ENCODE measurements around the gene CALN1.
"Not testable (repeated sequence)": the region's sequence is repeated elsewhere in the genome, so short reads cannot be mapped to it uniquely, and the experiment has no call there.

Gene CALN1

GRCh38 chr7:72265071-72265904 lies 146.8 kb downstream of the CALN1 start:
- no peak for DNase-seq

- DNase-seq, result no peak
These were observed 151.7 kb downstream of the CALN1 start for GRCh38 chr7:72260406-72260805.

- no peak for DNase-seq
These were observed 154.1 kb downstream of the CALN1 start for GRCh38 chr7:72258074-72258473.

GRCh38 chr7:72254455-72254854 lies 157.7 kb downstream of the CALN1 start:
- DNase-seq, result no peak

- no peak for DNase-seq
These were observed 163.0 kb downstream of the CALN1 start for GRCh38 chr7:72249106-72249505.

- DNase-seq, result no peak
These were observed 167.2 kb downstream of the CALN1 start for GRCh38 chr7:72244826-72245398.

- no peak for DNase-seq
These were observed 168.8 kb downstream of the CALN1 start for GRCh38 chr7:72243329-72243728.

GRCh38 chr7:72235351-72235750 lies 176.8 kb downstream of the CALN1 start:
- no peak for DNase-seq

- DNase-seq, result no peak
These were observed 178.1 kb downstream of the CALN1 start for GRCh38 chr7:72234086-72234485.

GRCh38 chr7:72230281-72230680 lies 181.9 kb downstream of the CALN1 start:
- DNase-seq, result no peak

- DNase-seq, result no peak
These were observed 188.8 kb downstream of the CALN1 start for GRCh38 chr7:72223351-72223750.

GRCh38 chr7:72222136-72222535 lies 190.0 kb downstream of the CALN1 start:
- no peak for DNase-seq

GRCh38 chr7:72219500-72219899 lies 192.6 kb downstream of the CALN1 start:
- no peak for DNase-seq

- DNase-seq, result no peak
These were observed 195.0 kb downstream of the CALN1 start for GRCh38 chr7:72217151-72217550.

GRCh38 chr7:72213769-72214168 lies 198.4 kb downstream of the CALN1 start:
- no peak for DNase-seq

- no peak for DNase-seq
These were observed 199.1 kb downstream of the CALN1 start for GRCh38 chr7:72213081-72213480.

- no peak for DNase-seq
These were observed 201.0 kb downstream of the CALN1 start for GRCh38 chr7:72211175-72211574.

- not testable (repeated sequence) for DNase-seq
These were observed 203.1 kb downstream of the CALN1 start for GRCh38 chr7:72209006-72209405.

- DNase-seq, result no peak
These were observed 216.0 kb downstream of the CALN1 start for GRCh38 chr7:72196176-72196575.

- DNase-seq, result no peak
These were observed 221.2 kb downstream of the CALN1 start for GRCh38 chr7:72190919-72191318.

GRCh38 chr7:72190146-72190545 lies 222.0 kb downstream of the CALN1 start:
- DNase-seq, result no peak

- DNase-seq, result no peak
These were observed 225.0 kb downstream of the CALN1 start for GRCh38 chr7:72187179-72187578.

- DNase-seq, result no peak
These were observed 228.3 kb downstream of the CALN1 start for GRCh38 chr7:72183835-72184234.

GRCh38 chr7:72182036-72182435 lies 230.1 kb downstream of the CALN1 start:
- no peak for DNase-seq

- DNase-seq, result no peak
These were observed 235.3 kb downstream of the CALN1 start for GRCh38 chr7:72176875-72177274.

Measured in kidney glomerular epithelial cell (primary cell).